ENCODE measurements around the gene ADAMTS17. TPM values are rescaled to one million over a fixed set of nuclear protein-coding genes. Genes with fewer than 3 reads are reported as not detected.

The ADAMTS17 gene
- total RNA-seq, 6 experiments from 2014 or later, result 14.6 to 34.7 (median 24.2) TPM

DNA sequence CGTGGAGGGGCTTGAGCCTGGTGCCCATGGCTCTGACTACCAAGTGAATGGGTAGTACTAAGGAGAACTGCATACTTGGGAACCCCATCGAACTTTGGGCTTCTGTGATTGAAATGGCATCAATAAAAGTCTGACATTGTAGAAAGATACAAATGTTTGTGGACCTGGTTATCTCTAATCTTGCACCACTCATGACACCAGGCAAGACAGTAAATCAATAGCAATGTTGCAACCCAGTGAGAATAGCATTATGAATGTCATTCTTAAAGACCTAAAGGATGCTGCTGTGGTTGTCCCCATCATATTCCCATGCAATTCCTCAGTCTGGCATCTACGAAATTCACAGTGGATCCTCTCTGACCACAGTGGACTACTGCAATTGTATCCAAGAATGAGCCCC lies 375.0 kb downstream of the ADAMTS17 start:
- Histone ChIP-seq H3K27me3 (no peaks in the 10 kb centered on the region), H3K4me3 (no peak overlapping the region), H3K9me3 (no peaks in the 10 kb centered on the region), H3K27ac (no peak overlapping the region), H3K4me1 (no peaks in the 10 kb centered on the region), H3K36me3 (no peaks in the 10 kb centered on the region)
- WGBS (ENCODE audit: insufficient coverage, low coverage, low lambda C conversion rate, missing lambda C conversion rate), result 40% methylated on average over 3 of the region's 3 CpGs
- TF ChIP-seq, protein P1, sequence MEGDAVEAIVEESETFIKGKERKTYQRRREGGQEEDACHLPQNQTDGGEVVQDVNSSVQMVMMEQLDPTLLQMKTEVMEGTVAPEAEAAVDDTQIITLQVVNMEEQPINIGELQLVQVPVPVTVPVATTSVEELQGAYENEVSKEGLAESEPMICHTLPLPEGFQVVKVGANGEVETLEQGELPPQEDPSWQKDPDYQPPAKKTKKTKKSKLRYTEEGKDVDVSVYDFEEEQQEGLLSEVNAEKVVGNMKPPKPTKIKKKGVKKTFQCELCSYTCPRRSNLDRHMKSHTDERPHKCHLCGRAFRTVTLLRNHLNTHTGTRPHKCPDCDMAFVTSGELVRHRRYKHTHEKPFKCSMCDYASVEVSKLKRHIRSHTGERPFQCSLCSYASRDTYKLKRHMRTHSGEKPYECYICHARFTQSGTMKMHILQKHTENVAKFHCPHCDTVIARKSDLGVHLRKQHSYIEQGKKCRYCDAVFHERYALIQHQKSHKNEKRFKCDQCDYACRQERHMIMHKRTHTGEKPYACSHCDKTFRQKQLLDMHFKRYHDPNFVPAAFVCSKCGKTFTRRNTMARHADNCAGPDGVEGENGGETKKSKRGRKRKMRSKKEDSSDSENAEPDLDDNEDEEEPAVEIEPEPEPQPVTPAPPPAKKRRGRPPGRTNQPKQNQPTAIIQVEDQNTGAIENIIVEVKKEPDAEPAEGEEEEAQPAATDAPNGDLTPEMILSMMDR (IDR thresholded peaks at IDR 0.05), result no peak
- no peak for TF ChIP-seq POLR2A (IDR thresholded peaks at IDR 0.05)
- intact Hi-C loops (cut with DNase I), result no loop called here
- ATAC-seq (peak in 3 of 4 donors; percentile 45 to 66 (median 55)), DNase-seq (no peak)

DNA sequence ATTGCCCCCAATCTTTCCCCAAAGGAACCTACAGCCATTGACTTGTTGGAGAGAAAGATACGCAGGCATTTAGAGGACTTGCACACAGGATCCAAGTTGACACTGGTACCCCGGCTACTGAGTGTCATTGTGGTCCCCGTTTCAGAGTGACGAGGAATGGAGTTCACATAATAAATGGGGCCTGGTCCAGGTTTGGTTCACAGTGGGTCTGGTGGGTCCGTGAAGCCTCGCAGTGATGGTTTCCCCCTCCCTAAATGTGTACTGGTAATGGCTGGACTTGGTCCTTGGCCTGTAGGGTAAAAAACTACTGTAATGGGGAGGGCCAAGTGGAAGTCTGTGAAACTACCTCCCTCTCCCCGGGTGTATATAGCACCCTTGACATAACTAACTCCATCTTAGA lies 376.4 kb downstream of the ADAMTS17 start:
- no peaks in the 10 kb centered on the region for H3K27me3 ChIP-seq
- H3K4me3 ChIP-seq, result no peak overlapping the region
- DNase-seq, result no peak
- no peak for ATAC-seq
- no peaks in the 10 kb centered on the region for H3K36me3 ChIP-seq
- no peak overlapping the region for H3K27ac ChIP-seq
- intact Hi-C loops (cut with DNase I), result no loop called here
- no peaks in the 10 kb centered on the region for H3K9me3 ChIP-seq
- no peaks in the 10 kb centered on the region for H3K4me1 ChIP-seq
- WGBS (ENCODE audit: insufficient coverage, low coverage, low lambda C conversion rate, missing lambda C conversion rate), result 80% methylated on average over 1 of the region's 7 CpGs
- TF ChIP-seq, protein P1 (IDR thresholded peaks at IDR 0.05), result no peak
- TF ChIP-seq POLR2A (IDR thresholded peaks at IDR 0.05), result no peak

DNA sequence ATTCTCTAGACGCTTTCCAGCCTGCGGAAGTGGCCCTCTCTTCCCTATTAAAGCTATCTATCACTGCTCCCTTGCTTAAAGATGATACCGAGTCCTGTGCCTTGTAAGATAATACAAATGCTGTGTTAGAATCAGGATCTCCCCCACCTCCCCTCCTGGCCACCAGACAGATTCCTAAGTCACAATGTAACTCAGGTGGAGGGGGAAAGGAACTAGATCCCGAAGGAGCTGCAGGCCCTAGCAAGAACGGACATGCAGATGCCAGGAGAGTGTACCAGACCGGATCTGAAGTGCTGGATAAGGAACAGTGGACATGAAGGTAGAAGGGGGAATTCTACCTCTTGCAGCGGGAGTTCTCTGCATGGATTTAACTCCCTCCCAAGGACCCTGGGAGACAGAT lies 377.8 kb downstream of the ADAMTS17 start:
- 94% methylated on average over 5 of the region's 7 CpGs for WGBS (ENCODE audit: insufficient coverage, low coverage, low lambda C conversion rate, missing lambda C conversion rate)
- no peak for DNase-seq

DNA sequence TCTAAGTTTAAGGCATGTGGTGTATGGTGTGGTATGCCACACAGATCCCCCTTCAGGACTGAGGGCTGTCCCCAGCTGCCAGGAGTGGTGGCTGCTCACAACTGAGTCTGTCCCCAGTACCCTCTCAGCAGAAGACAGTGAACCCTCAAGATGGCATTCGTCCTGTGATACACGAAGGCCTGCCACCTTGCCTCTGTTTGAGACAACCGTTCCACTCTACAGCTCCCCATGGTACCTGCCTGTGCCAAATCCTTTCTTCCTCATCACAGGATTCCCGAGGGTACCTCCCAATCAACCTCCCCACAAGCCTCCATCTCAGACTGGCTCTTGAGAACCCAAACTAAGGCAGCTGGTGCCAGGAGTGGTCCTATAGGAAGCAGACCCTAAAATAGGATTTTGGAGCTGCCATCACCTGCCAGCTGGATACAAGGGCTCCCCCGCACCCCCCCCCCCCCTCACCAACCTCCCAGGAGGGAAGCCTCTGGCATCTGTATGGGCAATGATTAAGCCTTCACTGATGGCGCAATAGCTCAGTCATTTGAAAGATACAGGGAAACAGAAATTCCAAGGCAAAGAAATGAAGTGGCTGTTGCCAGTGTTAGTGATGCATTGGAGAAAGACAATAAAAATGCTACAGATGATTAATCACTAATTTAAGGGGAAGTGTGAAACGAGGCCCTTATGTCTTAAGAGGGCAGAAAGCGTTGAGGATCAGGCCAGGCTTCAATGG lies 378.5 kb downstream of the ADAMTS17 start:
- DNase-seq (no peak), ATAC-seq (peak in 1 of 4 donors; percentile 29)
- Histone ChIP-seq H3K4me3 (no peak overlapping the region), H3K27ac (no peak overlapping the region), H3K4me1 (no peaks in the 10 kb centered on the region), H3K36me3 (no peaks in the 10 kb centered on the region), H3K9me3 (no peaks in the 10 kb centered on the region), H3K27me3 (no peaks in the 10 kb centered on the region)
- 53% methylated on average over 4 of the region's 8 CpGs for WGBS (ENCODE audit: insufficient coverage, low coverage, low lambda C conversion rate, missing lambda C conversion rate)
- intact Hi-C loops (cut with DNase I), result no loop called here
- TF ChIP-seq, protein P1 (IDR thresholded peaks at IDR 0.05), result no peak
- no peak for TF ChIP-seq POLR2A (IDR thresholded peaks at IDR 0.05)

More for the DNA sequence above, 377.8 kb downstream of the ADAMTS17 start:
- intact Hi-C loops (cut with DNase I), result no loop called here
- Histone ChIP-seq H3K36me3 (no peaks in the 10 kb centered on the region), H3K4me3 (no peak overlapping the region), H3K27me3 (no peaks in the 10 kb centered on the region), H3K9me3 (no peaks in the 10 kb centered on the region), H3K4me1 (no peaks in the 10 kb centered on the region), H3K27ac (no peak overlapping the region)
- ATAC-seq, result no peak
- TF ChIP-seq, protein P1 (IDR thresholded peaks at IDR 0.05), result no peak
- TF ChIP-seq POLR2A (IDR thresholded peaks at IDR 0.05), result no peak

All from right lobe of liver (tissue), 6 donors.